Loucy (cell line): ENCODE measurements around the gene CNTN5.

ENCODE experiments used
- H2AFZ ChIP-seq: fragments of 200-600 bp; sonication (generic); 2 replicates; pipeline ENCODE4 v1.6.0; 2016; ENCODE audit warnings: antibody characterized with exemption, mild to moderate bottlenecking, low read length, moderate library complexity
- H3F3A ChIP-seq: fragments of 200-600 bp; 2 replicates; pipeline ENCODE4 v1.6.0; 2016; ENCODE audit warnings: antibody characterized with exemption, low read depth, mild to moderate bottlenecking
- H3K27me3 ChIP-seq: fragments of 200-600 bp; sonication (generic); 2 replicates; pipeline ENCODE4 v1.6.1; 2014; ENCODE audit warnings: low read length, mild to moderate bottlenecking; ENCODE audit not compliant: insufficient read depth, poor library complexity, severe bottlenecking
- H3K36me3 ChIP-seq: fragments of 200-600 bp; sonication (generic); 2 replicates; pipeline ENCODE4 v1.6.1; 2016; ENCODE audit warnings: low read length; ENCODE audit not compliant: insufficient read depth
- H3K4me1 ChIP-seq: fragments of 200-600 bp; sonication (generic); 2 replicates; pipeline ENCODE4 v1.5.1; 2014; ENCODE audit warnings: low read length, mild to moderate bottlenecking; ENCODE audit not compliant: insufficient read depth, poor library complexity, severe bottlenecking
- H3K4me2 ChIP-seq: fragments of 200-600 bp; sonication (generic); 2 replicates; pipeline ENCODE4 v1.6.0; 2014; ENCODE audit warnings: antibody characterized with exemption, low read length, low read depth, mild to moderate bottlenecking; ENCODE audit not compliant: poor library complexity, severe bottlenecking
- H3K4me3 ChIP-seq: fragments of 200-600 bp; sonication (generic); 2 replicates; pipeline ENCODE4 v1.5.1; 2014; ENCODE audit warnings: low read length, mild to moderate bottlenecking, mixed read lengths; ENCODE audit not compliant: poor library complexity, severe bottlenecking
- H3K79me2 ChIP-seq: fragments of 200-600 bp; sonication (generic); 2 replicates; pipeline ENCODE4 v1.6.1; 2014; ENCODE audit warnings: low read length; ENCODE audit not compliant: insufficient read depth
- H3K9ac ChIP-seq: fragments of 200-600 bp; sonication (generic); 2 replicates; pipeline ENCODE4 v1.6.0; 2014; ENCODE audit warnings: mild to moderate bottlenecking, low read depth, low read length, moderate library complexity; ENCODE audit not compliant: poor library complexity, severe bottlenecking
- H3K9me2 ChIP-seq: fragments of 200-600 bp; sonication (generic); replicated peaks from 2 replicates; pipeline ENCODE4 v1.6.1; 2016; ENCODE audit warnings: low read depth, low read length, mixed read lengths
- H3K9me3 ChIP-seq: fragments of 200-600 bp; sonication (generic); 2 replicates; pipeline ENCODE4 v1.6.1; 2014; ENCODE audit warnings: mild to moderate bottlenecking, antibody characterized with exemption, low read length, low read depth; ENCODE audit not compliant: insufficient read depth
- H4K20me1 ChIP-seq: fragments of 200-600 bp; sonication (generic); 2 replicates; pipeline ENCODE4 v1.6.0; 2014; ENCODE audit warnings: antibody characterized with exemption, low read length, mild to moderate bottlenecking; ENCODE audit not compliant: insufficient read depth, poor library complexity, severe bottlenecking
- CTCF ChIP-seq: fragments of 200-600 bp; sonication (generic); conservative IDR thresholded peaks from 2 replicates; pipeline ENCODE4 v1.5.1; 2014; ENCODE audit warnings: mild to moderate bottlenecking, antibody characterized with exemption, low read length
- EZH2phosphoT487 ChIP-seq: fragments of 200-600 bp; IDR thresholded peaks from 2 replicates; pipeline ENCODE4 v1.6.1; 2018; ENCODE audit warnings: antibody characterized with exemption, mild to moderate bottlenecking, moderate library complexity, borderline replicate concordance

CNTN5 gene

GRCh38 chr11:99638073-99638553 is 617.4 kb downstream of the CNTN5 start:
- no peaks in the 10 kb centered on the region for H3K36me3 ChIP-seq
- H3K9me3 ChIP-seq: no peaks in the 10 kb centered on the region
- H4K20me1 ChIP-seq: no peaks in the 10 kb centered on the region
- H3K9ac ChIP-seq: no peak overlapping the region
- H3K79me2 ChIP-seq: no peaks in the 10 kb centered on the region
- H3K9me2 ChIP-seq: no peaks in the 10 kb centered on the region
- H3K4me3 ChIP-seq: no peak overlapping the region
- H3K27me3 ChIP-seq: no peaks in the 10 kb centered on the region
- no peaks in the 10 kb centered on the region for H3K4me1 ChIP-seq
- no peaks in the 10 kb centered on the region for H3F3A ChIP-seq
- TF ChIP-seq EZH2phosphoT487 (no peak), CTCF (no peak)
- no peak overlapping the region for H2AFZ ChIP-seq
- H3K4me2 ChIP-seq: no peak overlapping the region

GRCh38 chr11:99640671-99641070 is 619.9 kb downstream of the CNTN5 start:
- TF ChIP-seq EZH2phosphoT487: no peak
- TF ChIP-seq CTCF: no peak
- H3F3A ChIP-seq: no peaks in the 10 kb centered on the region

GRCh38 chr11:99645934-99646333 is 625.2 kb downstream of the CNTN5 start:
- H4K20me1 ChIP-seq: no peaks in the 10 kb centered on the region
- no peak overlapping the region for H3K4me2 ChIP-seq
- H3K9ac ChIP-seq: no peak overlapping the region

More at GRCh38 chr11:99640671-99641070, 619.9 kb downstream of the CNTN5 start:
- Histone ChIP-seq H3K9ac (no peak overlapping the region), H3K9me3 (no peaks in the 10 kb centered on the region), H3K36me3 (no peaks in the 10 kb centered on the region), H3K4me1 (no peaks in the 10 kb centered on the region), H3K79me2 (no peaks in the 10 kb centered on the region), H3K27me3 (no peaks in the 10 kb centered on the region), H3K4me3 (no peak overlapping the region), H3K4me2 (no peak overlapping the region), H4K20me1 (no peaks in the 10 kb centered on the region), H3K9me2 (no peaks in the 10 kb centered on the region), H2AFZ (no peak overlapping the region)

More at GRCh38 chr11:99645934-99646333, 625.2 kb downstream of the CNTN5 start:
- Histone ChIP-seq H3K79me2 (no peaks in the 10 kb centered on the region), H3K4me3 (no peak overlapping the region), H3F3A (no peaks in the 10 kb centered on the region), H3K27me3 (no peaks in the 10 kb centered on the region), H3K9me3 (no peaks in the 10 kb centered on the region), H3K36me3 (no peaks in the 10 kb centered on the region), H2AFZ (no peak overlapping the region), H3K4me1 (no peaks in the 10 kb centered on the region), H3K9me2 (no peaks in the 10 kb centered on the region)
- no peak for TF ChIP-seq CTCF
- TF ChIP-seq EZH2phosphoT487: no peak
